NOMO-1 treated with dmso at 0.1 percent for 144 hours (cell line): Measurements from ENCODE around the gene APOBEC3H.

Experiments used
- DNase-seq: peaks from one replicate; lab custom pipeline; 2025; ENCODE audit not compliant: unreplicated experiment; lab: John Stamatoyannopoulos, UW

The APOBEC3H gene

GRCh38 chr22:39134366-39135091 lies 37.5 kb downstream of the APOBEC3H start:
- no peak for DNase-seq

GRCh38 chr22:39135092-39135896 lies 38.2 kb downstream of the APOBEC3H start:
- DNase-seq, result no peak

GRCh38 chr22:39136317-39136716 lies 39.3 kb downstream of the APOBEC3H start:
- DNase-seq, result no peak

- DNase-seq, result no peak
Observed at GRCh38 chr22:39138357-39138997, 41.4 kb downstream of the APOBEC3H start.

- DNase-seq, result no peak
Observed at GRCh38 chr22:39139933-39140332, 42.9 kb downstream of the APOBEC3H start.

GRCh38 chr22:39142088-39142680 lies 45.1 kb downstream of the APOBEC3H start:
- DNase-seq, result no peak

GRCh38 chr22:39144101-39144767 lies 47.2 kb downstream of the APOBEC3H start:
- DNase-seq, result no peak

GRCh38 chr22:39146256-39147101 lies 49.4 kb downstream of the APOBEC3H start:
- DNase-seq, result no peak

GRCh38 chr22:39147335-39148025 lies 50.4 kb downstream of the APOBEC3H start:
- no peak for DNase-seq

GRCh38 chr22:39148026-39148726 lies 51.1 kb downstream of the APOBEC3H start:
- DNase-seq, result no peak

- DNase-seq, result no peak
Observed at GRCh38 chr22:39148727-39149535, 51.9 kb downstream of the APOBEC3H start.

GRCh38 chr22:39149915-39150847 lies 53.1 kb downstream of the APOBEC3H start:
- DNase-seq, result no peak

GRCh38 chr22:39150848-39151215 lies 53.8 kb downstream of the APOBEC3H start:
- no peak for DNase-seq

- DNase-seq, result no peak
Observed at GRCh38 chr22:39151329-39151975, 54.4 kb downstream of the APOBEC3H start.

- DNase-seq, result no peak
Observed at GRCh38 chr22:39152024-39152510, 55.0 kb downstream of the APOBEC3H start.

GRCh38 chr22:39152511-39153219 lies 55.6 kb downstream of the APOBEC3H start, which contains the start of gene CBX7:
TSS of gene CBX7 (minus strand) at chr22:39152680. CDS start at chr22:39152444, 236 bp downstream.
- peak; percentile 66 for DNase-seq
